Lung (tissue), 12 donors: ENCODE measurements around the gene NANOGP8. TPM values are rescaled to one million over a fixed set of nuclear protein-coding genes. Genes with fewer than 3 reads are reported as not detected.
"Not testable (repeated sequence)": the region's sequence is repeated elsewhere in the genome, so short reads cannot be mapped to it uniquely, and the experiment has no call there.

ENCODE experiments used
- ATAC-seq: fragments of 200-7000 bp; cut with Tn5 transposase; one replicate; pipeline ENCODE4 v1.9.1; 2020; ENCODE audit warnings: moderate number of reproducible peaks; ENCODE audit not compliant: insufficient read depth, low FRiP score
- DNase-seq, 3 donors: peaks; one replicate each; pipeline ENCODE4 v3.0.0-alpha.2; 2013 to 2017
- H3K27ac ChIP-seq, 2 donors: one replicate each; pipeline ENCODE4 v1.5.1; 2013; ENCODE audit warnings: mild to moderate bottlenecking in 2 of 2, moderate library complexity in 2 of 2, control low read depth in 1 of 2, inconsistent platforms in 1 of 2, low read depth in 1 of 2, low read length in 1 of 2
- H3K27me3 ChIP-seq, 3 donors: one replicate each; pipeline ENCODE4 v1.5.1; 2013; ENCODE audit warnings: low read length in 2 of 3; ENCODE audit not compliant: control insufficient read depth in 3 of 3, insufficient read depth in 3 of 3
- H3K36me3 ChIP-seq, 4 donors: one replicate each; pipeline ENCODE4 v1.5.1; 2013; ENCODE audit warnings: low read length in 4 of 4, mild to moderate bottlenecking in 1 of 4, moderate library complexity in 1 of 4; ENCODE audit not compliant: control insufficient read depth in 4 of 4, insufficient read depth in 4 of 4
- H3K4me1 ChIP-seq, 5 donors: one replicate each; pipeline ENCODE4 v1.5.1; 2013; ENCODE audit warnings: low read length in 5 of 5, mild to moderate bottlenecking in 2 of 5, moderate library complexity in 1 of 5; ENCODE audit not compliant: control insufficient read depth in 5 of 5, insufficient read depth in 5 of 5
- H3K4me3 ChIP-seq: one replicate; pipeline ENCODE4 v1.5.1; 2013; ENCODE audit warnings: mild to moderate bottlenecking, control low read depth, moderate library complexity
- H3K9ac ChIP-seq, 2 donors: one replicate each; pipeline ENCODE4 v1.5.1; 2013; ENCODE audit warnings: low read length in 2 of 2, control low read depth in 1 of 2; ENCODE audit not compliant: insufficient read depth in 1 of 2
- H3K9me3 ChIP-seq, 4 donors: one replicate each; pipeline ENCODE4 v1.5.1; 2013; ENCODE audit warnings: low read length in 3 of 4, mild to moderate bottlenecking in 1 of 4, moderate library complexity in 1 of 4; ENCODE audit not compliant: control insufficient read depth in 4 of 4, insufficient read depth in 3 of 4
- WGBS, 2 donors: extraction: QIAGEN DNeasy Blood & Tissue Kit; methylation state at CpG; one replicate each; pipeline ENCODE4 v1.1.7; 2013; 5-methylcytosine and 5-hydroxymethylcytosine counted together
- polyA plus RNA-seq, 2 donors: library from polyadenylated mRNA; stranded (reverse); fragments of 200-250 nt; gene quantifications; one replicate each; pipeline ENCODE4 v1.2.1, GENCODE V29; 2013
- total RNA-seq, 2 donors: library from RNA; depleted of rRNA in 1 of 2; stranded (reverse); fragments of >200 nt in 1 of 2; gene quantifications; one replicate each; pipeline ENCODE4 v1.2.1, GENCODE V29; 2014 to 2021
- TF ChIP-seq, protein P1 (sequence below): IDR thresholded peaks from 2 replicates; pipeline ENCODE4 v1.5.1; 2012; ENCODE audit warnings: mild to moderate bottlenecking; ENCODE audit errors: control extremely low read depth, extremely low read depth
- donor health status: control.
- donor health status: control.
- donor health status: Bipolar disorder and iron deficiency.
- donor health status: healthy.
- donor health status: DM: yes; HTN: yes; CAD: no.

NANOGP8 gene
- total and polyA plus RNA-seq, 4 donors, result 0.88 to 0.92 TPM; not detected in 2

DNA sequence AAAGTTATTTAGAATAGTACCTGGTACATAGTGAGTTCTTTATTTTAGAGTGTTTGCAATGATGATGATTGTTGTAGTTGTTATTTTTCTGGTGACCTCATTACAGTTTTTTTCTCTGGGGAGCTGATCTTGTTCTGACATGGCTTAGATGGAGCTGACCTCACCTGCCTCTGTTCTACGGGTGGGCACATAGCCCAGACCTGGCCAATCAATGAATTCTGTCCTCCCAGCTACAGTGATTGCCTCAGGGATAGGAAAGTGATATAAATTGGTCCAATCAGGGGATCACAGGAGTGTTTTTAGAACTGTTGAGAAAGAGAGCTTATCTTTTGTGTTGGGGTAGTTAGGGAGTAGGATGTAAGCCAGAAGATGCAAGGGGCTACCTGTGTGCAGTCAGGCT is 3.2 kb upstream of the NANOGP8 start:
- Histone ChIP-seq H3K36me3 (no peaks in the 10 kb centered on the region), H3K4me3 (no peak overlapping the region), H3K27me3 (no peaks in the 10 kb centered on the region), H3K27ac (no peak overlapping the region), H3K4me1 (no peaks in the 10 kb centered on the region), H3K9ac (no peak overlapping the region), H3K9me3 (no peaks in the 10 kb centered on the region)
- 89 to 93% methylated on average over 1 of the region's 1 CpG for WGBS, 2 donors
- ATAC-seq, result no peak
- no peak for DNase-seq
- TF ChIP-seq, protein P1, sequence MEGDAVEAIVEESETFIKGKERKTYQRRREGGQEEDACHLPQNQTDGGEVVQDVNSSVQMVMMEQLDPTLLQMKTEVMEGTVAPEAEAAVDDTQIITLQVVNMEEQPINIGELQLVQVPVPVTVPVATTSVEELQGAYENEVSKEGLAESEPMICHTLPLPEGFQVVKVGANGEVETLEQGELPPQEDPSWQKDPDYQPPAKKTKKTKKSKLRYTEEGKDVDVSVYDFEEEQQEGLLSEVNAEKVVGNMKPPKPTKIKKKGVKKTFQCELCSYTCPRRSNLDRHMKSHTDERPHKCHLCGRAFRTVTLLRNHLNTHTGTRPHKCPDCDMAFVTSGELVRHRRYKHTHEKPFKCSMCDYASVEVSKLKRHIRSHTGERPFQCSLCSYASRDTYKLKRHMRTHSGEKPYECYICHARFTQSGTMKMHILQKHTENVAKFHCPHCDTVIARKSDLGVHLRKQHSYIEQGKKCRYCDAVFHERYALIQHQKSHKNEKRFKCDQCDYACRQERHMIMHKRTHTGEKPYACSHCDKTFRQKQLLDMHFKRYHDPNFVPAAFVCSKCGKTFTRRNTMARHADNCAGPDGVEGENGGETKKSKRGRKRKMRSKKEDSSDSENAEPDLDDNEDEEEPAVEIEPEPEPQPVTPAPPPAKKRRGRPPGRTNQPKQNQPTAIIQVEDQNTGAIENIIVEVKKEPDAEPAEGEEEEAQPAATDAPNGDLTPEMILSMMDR, result no peak

DNA sequence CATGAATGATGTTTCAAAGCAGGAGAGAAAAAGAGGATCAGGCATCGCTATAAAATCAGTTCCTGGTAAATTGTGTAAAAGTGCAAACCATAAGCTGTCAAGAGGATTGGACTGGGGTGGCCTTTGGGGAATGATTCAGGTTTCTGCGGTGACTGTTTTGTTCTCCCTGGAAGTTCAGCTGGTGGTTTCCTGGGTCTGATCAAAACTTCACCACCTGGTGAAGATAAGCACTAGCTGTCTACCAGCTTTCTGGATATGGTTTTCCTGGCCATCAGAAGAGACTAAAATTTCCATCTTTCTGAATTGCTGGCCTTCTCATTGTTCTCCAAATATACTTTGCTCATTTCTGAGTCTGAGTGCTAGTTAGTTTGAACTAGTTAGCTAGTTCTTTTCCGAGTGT is 2.7 kb upstream of the NANOGP8 start:
- 90 to 94% methylated on average over 3 of the region's 3 CpGs for WGBS, 2 donors
- no peak overlapping the region for H3K9ac ChIP-seq
- H3K27me3 ChIP-seq, result no peaks in the 10 kb centered on the region
- no peaks in the 10 kb centered on the region for H3K9me3 ChIP-seq
- no peaks in the 10 kb centered on the region for H3K4me1 ChIP-seq
- ATAC-seq (no peak), DNase-seq (no peak)
- H3K27ac ChIP-seq, result no peak overlapping the region
- no peak overlapping the region for H3K4me3 ChIP-seq
- TF ChIP-seq, protein P1, result no peak
- no peaks in the 10 kb centered on the region for H3K36me3 ChIP-seq

DNA sequence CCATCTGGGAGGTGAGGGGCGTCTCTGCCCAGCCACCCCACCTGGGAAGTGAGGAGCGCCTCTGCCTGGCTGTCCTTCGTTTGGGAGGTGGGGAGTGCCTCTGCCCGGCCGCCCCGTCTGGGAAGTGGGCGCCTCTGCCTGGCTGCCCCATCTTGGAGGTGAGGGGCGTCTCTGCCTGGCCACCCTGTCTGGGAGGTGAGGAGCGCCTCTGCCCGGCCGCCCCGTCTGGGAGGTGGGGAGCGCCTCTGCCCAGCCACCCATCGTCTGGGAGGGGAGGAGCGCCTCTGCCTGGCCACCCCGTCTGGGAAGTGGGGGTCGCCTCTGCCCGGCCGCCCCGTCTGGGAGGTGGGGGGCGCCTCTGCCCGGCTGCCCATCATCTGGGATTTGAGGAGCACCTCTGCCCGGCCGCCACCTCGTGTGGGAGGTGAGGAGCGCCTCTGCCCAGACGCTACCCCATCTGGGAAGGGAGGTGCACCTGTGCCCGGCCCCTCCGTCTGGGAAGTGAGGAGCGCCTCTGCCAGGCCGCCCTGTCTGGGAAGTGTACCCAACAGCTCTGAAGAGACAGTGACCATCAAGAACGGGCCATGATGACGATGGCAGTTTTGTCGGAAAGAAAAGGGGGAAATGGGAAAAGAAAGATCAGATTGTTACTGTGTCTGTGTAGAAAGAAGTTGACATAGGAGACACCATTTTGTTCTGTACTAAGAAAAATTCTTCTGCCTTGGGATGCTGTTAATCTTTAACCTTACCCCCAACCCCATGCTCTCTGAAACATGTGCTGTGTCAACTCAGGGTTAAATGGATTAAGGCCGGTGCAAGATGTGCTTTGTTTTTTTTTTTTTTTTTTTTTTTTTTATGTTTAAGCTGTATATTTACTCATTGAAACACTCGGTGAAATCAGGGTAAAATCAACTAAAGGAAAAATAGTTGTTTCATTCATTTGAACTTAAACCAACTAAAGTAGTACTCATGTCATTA is 2.4 kb downstream of the NANOGP8 start:
- H3K9me3 ChIP-seq, H3K27me3 ChIP-seq, H3K4me3 ChIP-seq: not testable (repeated sequence)

DNA sequence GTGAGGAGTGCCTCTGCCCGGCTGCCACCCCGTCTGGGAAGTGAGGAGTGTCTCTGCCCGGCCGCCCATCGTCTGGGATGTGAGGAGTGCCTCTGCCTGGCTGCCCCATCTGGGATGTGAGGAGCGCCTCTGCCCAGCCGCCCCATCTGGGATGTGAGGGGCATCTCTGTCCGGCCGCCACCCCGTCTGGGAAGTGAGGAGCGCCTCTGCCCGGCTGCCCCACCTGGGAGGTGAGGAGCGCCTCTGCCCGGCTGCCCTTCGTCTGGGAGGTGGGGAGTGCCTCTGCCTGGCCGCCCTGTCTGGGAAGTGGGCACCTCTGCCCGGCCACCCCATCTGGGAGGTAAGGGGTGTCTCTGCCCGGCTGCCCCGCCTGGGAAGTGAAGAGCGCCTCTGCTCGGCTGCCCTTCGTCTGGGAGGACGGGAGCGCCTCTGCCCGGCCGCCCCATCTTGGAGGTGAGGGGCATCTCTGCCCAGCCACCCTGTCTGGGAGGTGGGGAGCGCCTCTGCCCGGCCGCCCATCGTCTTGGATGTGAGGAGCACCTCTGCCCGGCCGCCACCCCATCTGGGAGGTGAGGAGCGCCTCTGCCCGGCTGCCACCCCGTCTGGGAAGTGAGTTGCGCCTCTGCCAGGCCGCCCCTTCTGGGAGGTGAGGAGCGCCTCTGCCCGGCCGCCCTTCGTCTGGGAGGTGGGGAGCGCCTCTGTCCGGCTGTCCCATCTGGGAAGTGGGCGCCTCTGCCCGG is 3.3 kb downstream of the NANOGP8 start:
- H3K9ac ChIP-seq, DNase-seq, H3K27ac ChIP-seq, H3K36me3 ChIP-seq, H3K4me3 ChIP-seq, H3K27me3 ChIP-seq, H3K9me3 ChIP-seq, ATAC-seq: not testable (repeated sequence)
- 94 to 96% methylated on average over 45 of the region's 45 CpGs for WGBS, 2 donors
- peaks cover 0 to 15% (median 6%) of the 10 kb centered on the region in 5 donors for H3K4me1 ChIP-seq

More for the DNA sequence above, 2.4 kb downstream of the NANOGP8 start:
- not testable (repeated sequence) for DNase-seq, H3K9ac ChIP-seq, H3K36me3 ChIP-seq, H3K27ac ChIP-seq, ATAC-seq
- WGBS, 2 donors, result 95 to 96% methylated on average over 26 to 36 of the region's 36 CpGs
- peaks cover 0 to 15% (median 6%) of the 10 kb centered on the region in 5 donors for H3K4me1 ChIP-seq
